ENCODE results near the gene UBR3.
"Not testable (repeated sequence)": the region's sequence is repeated elsewhere in the genome, so short reads cannot be mapped to it uniquely, and the experiment has no call there.

The UBR3 gene, protein sequence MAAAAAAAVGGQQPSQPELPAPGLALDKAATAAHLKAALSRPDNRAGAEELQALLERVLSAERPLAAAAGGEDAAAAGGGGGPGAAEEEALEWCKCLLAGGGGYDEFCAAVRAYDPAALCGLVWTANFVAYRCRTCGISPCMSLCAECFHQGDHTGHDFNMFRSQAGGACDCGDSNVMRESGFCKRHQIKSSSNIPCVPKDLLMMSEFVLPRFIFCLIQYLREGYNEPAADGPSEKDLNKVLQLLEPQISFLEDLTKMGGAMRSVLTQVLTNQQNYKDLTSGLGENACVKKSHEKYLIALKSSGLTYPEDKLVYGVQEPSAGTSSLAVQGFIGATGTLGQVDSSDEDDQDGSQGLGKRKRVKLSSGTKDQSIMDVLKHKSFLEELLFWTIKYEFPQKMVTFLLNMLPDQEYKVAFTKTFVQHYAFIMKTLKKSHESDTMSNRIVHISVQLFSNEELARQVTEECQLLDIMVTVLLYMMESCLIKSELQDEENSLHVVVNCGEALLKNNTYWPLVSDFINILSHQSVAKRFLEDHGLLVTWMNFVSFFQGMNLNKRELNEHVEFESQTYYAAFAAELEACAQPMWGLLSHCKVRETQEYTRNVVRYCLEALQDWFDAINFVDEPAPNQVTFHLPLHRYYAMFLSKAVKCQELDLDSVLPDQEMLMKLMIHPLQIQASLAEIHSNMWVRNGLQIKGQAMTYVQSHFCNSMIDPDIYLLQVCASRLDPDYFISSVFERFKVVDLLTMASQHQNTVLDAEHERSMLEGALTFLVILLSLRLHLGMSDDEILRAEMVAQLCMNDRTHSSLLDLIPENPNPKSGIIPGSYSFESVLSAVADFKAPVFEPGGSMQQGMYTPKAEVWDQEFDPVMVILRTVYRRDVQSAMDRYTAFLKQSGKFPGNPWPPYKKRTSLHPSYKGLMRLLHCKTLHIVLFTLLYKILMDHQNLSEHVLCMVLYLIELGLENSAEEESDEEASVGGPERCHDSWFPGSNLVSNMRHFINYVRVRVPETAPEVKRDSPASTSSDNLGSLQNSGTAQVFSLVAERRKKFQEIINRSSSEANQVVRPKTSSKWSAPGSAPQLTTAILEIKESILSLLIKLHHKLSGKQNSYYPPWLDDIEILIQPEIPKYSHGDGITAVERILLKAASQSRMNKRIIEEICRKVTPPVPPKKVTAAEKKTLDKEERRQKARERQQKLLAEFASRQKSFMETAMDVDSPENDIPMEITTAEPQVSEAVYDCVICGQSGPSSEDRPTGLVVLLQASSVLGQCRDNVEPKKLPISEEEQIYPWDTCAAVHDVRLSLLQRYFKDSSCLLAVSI (N-terminal part only)

DNA sequence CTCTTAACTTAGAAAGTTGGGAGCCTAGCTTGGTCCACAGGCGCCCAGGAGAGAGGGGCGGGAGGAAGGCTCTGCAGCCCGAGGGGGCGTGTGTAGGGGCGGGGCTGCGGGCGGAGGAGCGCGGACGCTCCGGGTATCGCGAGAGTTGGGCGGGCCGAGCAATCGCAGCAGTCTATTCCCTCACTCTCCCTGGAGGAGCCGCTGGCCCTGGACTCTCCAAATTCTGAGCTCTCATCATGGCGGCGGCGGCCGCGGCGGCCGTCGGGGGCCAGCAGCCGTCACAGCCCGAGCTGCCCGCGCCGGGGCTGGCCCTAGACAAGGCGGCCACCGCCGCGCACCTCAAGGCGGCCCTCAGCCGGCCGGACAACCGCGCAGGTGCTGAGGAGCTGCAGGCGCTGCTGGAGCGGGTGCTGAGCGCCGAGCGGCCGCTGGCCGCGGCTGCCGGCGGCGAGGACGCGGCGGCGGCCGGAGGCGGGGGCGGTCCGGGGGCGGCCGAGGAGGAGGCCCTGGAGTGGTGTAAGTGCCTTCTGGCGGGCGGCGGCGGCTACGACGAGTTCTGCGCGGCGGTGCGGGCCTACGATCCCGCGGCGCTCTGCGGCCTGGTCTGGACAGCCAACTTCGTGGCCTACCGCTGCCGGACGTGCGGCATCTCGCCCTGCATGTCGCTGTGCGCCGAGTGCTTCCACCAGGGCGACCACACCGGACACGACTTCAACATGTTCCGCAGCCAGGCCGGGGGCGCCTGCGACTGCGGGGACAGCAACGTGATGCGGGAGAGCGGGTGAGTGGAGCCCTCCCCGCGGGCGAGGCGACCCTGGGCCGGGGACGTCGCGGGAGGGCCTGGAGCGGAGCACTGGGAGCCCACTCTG is at the start of gene UBR3:
UBR3 (plus strand) TSS at position 183 of the 869 bp plus-strand sequence; CDS start at position 237, 54 bp downstream.
- DNase-seq, result peak; percentile 88

DNA sequence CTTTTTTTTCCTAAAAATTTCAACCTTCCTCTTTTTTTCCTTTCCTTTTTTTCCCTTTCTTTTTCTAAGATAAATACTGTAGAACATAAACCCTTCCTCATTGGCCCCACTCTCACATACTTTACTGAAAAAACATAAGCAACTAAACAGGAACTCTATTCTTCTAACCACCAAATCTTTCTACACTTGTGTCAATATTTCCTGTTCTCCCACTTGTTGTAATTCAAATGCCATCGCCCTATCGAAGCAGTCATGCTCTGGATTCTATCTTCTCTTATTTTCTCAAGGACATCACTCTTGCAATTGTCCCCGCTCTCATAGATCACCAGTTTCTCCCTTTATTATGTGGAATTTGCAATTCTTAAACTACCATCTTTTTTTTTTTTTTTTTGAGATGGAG is 48.8 kb upstream of the UBR3 start:
- no peak for DNase-seq

DNA sequence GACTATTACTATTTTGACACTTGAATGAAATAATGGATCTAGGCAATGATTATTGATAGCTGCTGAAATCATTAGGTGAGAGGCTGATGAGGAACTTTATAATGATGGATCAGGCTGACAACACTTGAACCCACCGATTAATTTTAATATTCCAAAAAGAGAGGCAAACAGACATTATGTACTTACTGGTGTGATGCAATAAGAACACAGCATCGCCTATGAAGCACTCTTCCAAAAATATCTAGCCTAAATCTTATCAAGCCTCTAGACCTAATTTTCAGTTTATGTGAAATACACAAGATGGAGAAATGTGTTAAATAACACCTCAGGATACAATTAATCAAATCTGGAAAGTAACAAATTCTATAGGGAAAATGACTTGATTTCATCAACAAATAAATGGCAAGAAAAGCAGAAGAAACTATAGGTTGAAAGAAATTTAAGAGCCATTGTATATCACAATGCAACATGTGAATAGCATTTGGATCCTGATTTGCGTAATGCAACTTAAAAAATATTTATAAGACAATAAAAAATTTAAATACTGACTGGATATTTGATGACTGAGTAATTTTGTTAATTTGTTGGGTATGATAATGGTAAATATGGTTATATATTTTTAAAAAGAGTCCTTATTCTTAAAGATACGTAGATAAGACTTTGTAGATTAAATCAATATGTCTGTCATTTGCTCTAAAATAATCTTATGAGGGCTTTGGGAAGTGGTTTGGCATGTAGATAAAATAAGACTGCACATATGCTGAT is 45.8 kb upstream of the UBR3 start:
- no peak for DNase-seq

DNA sequence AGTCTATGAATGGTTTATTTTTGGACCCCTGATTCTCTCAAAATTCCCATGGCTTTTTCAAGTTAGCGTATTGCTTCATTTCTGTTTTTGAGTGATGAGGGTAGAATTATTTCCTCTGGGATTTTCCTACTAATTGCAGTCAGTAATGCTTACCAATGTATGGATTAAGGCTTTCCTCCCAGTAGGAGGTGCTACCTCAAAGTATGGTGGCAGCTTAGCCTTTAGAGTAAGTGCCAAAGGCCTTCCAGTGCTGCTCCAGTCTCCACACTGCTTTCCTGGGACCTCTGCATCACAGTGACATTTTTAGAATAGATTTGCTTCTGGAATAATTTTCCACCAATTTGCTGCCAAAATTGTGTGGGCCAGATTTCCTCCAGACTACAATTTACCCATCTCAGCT is 44.7 kb upstream of the UBR3 start:
- no peak for DNase-seq

DNA sequence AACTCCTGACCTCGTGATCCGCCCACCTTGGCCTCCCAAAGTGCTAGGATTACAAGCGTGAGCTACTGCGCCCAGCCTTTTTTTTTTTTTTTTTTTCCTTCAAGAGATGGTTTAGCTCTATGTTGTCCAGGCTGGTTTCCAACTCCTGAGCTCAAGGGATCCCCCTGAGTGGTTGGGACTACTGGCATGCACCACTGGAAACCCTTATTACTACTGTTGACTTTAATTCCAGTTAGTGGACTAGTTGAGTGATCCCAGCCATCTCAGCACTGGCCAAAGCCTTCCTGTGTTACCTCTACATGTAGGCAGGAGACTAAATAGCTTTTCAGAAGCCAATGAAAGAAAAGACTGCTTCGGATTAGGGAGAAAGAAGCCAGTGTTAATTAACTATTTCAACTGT is 36.7 kb upstream of the UBR3 start:
- DNase-seq, result no peak

DNA sequence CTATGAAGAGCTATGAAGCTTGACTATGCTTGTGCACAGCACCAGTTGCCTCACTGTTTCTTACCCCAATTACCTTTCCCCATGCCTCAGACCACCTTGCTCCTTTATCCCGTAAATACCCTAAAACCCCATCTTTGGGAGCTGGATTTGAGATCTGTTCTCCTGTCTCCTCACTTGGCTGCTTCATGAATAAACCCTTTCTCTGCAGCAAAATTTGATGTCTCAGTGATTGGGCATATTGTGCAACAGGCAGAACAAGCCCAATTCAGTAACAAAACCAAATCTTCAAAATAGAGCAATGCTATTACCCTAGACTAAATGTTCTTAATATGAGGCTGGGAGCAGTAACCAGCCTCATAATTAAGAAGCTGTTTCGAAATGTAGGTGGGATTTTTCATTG is 32.1 kb upstream of the UBR3 start:
- DNase-seq, result no peak

DNA sequence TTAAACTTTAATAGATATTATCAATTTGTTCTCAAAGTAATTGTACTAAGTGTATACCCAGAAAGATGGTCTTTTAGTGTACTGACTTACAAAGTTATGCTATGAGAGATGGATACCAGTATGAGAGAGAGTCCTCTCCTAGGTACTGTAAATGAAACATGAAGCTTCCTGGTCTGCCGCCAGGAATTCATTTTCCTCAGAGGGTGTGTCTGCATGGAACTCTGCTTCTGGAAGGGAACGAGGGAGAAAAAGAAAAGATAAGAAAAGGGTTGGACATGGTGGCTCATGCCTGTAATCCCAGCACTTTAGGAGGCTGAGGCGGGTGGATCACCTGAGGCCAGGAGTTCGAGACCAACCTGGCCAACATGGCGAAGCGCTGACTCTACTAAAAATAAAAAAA is 30.8 kb upstream of the UBR3 start:
- no peak for DNase-seq

DNA sequence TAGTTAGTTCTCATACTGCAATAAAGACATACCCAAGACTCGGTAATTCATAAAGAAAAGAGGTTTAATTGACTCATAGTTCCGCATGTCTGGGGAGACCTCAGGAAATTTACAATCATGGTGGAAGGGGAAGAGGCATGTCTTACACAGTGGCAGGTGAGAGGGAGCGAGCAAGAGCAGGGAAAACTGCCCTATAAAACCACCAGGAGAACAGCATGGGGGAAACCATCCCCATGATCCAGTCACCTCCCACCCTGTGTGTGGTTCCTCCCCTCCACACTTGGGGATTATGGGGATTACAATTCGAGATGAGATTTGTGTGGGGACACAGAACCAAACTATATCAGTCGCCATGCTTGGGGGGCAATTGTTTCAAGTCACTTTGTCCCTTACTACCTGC is 29.7 kb upstream of the UBR3 start:
- DNase-seq, result no peak

DNA sequence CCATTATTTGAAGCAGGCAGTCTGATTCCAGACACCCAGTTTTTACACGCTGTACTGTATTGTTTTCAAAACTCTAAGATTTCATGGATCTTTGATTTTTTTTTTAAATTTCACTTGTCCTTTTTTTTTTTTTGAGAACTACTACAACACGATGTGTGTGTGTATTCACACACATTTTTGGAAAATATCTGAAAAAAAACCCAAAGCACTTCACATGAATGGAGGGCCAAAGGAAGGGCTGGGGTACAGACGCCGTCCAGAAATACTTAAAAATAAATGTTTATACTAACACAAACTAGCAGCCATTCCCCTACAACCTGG is 28.9 kb upstream of the UBR3 start:
- DNase-seq, result no peak

DNA sequence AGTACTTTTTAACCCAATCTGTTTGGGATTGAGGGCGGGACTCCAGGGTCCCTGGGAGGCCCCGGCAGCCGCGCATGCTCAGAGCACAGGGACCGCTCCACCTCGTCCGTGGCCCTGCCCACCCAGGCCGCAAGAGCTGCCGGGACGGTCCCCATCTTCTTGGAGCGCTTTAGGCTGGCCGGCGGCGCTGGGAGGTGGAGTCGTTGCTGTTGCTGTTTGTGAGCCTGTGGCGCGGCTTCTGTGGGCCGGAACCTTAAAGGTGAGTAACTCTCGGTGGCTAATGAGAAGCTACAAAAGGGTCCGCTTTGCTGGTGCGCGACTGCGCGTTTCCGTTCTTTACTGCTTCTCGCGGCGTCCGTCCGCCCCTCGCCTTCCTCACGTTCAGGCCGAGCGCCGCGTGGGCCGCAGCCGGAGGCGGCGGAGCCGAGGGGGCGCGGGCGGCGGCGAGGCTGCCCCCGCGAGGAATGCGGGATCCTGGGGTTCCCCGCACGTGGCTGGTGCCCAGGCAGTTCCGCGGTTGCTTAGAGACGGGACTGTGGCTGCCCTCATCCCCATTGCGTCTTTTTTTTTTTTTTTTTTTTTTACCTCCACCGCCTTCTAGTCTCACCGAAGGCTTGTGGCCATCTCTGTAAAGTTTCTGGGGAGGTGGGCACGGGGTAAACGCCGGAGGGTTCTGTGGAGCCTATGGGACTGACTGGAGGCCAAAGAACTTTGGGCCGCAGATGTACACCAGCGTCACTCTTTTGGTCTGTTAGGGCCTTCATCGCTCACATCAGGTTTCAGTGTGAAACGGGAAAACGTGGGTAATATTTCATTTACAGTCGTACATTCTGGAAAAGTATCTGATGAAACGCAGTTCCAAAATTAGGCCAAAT is 28.3 kb upstream of the UBR3 start, which contains the start of gene SSB:
SSB (plus strand) TSS at position 154 of the 875 bp plus-strand sequence. CDS start 2,090 bp downstream, outside the sequence.
- peak; percentile 98 for DNase-seq

DNA sequence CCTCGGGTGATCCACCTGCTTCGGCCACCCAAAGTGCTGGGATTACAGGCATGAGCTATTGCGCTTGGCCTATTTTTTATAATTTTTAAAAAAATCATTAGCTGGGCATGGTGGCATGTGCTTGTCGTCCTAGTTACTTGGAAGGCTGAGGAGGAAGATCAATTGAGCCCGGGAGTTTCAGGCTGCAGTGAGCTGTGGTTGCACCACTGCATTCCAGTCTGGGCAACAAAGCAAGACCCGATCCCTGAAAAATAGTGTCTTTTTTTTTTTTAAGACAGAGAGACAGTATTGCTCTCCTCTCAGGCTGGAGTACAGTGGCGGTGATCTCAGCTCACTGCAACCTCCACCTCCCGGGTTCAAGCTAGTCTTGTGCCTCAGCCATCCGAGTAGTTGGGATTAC is 23.8 kb upstream of the UBR3 start:
- DNase-seq, result no peak

DNA sequence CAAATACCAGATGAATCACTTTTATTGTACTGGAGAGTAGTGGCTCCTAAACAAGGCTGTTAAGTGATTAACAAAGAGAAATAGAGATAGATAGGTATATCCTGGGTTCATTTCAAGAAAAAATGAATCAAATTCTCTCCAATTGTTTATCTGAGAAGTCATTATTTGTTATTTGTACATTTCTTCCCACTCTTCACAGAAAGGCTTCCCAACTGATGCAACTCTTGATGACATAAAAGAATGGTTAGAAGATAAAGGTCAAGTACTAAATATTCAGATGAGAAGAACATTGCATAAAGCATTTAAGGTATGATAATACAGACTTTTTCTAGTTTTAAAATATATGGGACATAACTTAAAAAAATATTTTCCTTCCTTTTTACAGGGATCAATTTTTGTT is 20.7 kb upstream of the UBR3 start:
- no peak for DNase-seq

DNA sequence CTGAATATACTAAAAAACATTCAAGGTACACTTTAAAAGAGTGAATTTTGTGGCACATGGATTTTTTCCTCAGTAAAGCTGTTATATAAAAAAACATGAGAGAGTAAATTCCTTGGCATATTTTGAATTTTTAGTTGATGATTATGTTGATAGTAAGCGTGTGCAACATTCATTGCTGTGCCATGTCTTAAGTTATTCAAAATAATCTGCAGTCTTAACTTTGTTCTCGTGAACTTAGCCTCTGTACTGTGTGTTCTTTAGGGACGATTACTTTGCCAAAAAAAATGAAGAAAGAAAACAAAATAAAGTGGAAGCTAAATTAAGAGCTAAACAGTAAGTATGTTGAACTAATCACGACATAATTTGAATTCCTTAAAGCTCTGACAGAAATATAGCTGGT is 19.0 kb upstream of the UBR3 start:
- DNase-seq, result no peak

DNA sequence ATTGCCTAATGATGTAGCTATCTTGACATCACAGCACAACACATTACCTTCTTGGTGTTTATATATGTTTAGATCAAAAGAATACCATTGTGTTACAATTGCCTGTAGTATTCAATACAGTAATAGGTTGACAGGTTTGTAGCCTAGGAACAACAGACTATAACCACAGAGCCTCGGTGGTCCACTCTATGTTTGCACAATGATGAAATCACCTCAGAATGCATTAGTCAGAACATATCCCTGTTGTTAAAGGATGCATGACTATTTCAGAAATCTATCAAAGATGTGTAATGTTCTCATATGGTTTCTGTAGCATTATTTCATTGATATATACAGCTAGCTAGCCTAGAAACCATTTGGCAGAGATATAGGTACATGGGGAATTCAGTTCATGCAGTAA is 11.4 kb upstream of the UBR3 start:
- no peak for DNase-seq

DNA sequence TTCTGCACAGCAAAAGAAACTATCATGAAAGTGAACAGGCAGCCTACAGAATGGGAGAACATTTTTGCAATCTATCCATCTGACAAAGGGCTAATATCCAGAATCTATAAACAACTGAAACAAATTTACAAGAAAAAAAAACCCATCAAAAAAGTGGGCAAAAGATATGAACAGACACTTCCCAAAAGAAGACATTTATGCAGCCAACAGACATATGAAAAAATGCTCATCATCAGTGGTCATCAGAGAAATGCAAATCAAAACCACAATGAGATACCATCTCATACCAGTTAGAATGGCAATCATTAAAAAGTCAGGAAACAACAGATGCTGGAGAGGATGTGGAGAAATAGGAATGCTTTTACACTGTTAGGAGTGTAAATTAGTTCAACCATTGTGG is 10.3 kb upstream of the UBR3 start:
- DNase-seq, result not testable (repeated sequence)

DNA sequence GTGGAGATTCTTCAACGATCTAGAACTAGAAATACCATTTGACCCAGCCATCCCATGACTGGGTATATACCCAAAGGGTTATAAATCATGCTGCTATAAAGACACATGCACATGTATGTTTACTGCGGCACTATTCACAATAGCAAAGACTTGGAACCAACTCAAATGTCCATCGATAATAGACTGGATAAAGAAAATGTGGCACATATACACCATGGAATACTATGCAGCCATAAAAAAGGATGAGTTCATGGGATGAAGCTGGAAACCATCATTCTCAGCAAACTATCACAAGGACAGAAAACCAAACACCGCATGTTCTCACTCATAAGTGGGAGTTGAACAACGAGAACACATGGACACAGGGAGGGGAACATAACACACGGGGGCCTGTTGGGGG is 9.9 kb upstream of the UBR3 start:
- DNase-seq, result not testable (repeated sequence)

DNA sequence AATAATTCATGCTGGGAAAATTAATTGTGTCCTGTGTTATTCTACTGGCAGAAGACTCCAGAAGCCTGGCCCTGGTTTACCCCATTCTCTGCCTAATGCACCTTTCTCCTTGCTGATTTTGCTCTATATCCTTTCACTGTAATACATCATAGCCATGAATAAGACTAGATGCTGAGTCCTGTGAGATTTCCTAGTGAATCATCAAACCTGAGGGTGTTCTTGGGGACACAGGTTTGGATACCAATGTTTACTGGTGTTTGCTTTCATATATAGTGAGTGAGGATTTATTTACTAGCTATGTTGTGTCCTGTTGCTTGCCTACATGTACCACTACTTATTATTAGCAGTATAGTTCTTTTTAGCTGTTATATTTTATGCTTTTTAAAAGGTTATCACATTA is 9.0 kb upstream of the UBR3 start:
- DNase-seq, result no peak

DNA sequence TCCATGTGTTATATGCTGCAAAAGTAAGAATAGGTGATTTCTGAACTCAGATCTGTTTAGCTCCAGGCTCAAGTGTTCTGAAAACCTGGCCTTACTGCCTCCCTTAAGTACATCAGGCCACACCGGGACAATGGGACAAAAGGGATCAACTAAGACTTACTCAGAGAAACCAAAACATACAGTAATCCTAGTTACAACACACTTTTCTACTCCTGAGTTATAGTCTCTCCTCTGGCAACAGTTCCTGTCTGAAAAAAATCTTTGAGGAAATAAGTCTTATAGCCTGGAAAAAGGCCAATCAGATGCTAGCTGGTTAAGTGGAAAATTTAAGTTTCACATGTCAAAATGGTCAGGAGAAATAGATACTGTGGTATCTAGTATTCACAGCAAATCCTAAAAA is 8.1 kb upstream of the UBR3 start:
- no peak for DNase-seq

DNA sequence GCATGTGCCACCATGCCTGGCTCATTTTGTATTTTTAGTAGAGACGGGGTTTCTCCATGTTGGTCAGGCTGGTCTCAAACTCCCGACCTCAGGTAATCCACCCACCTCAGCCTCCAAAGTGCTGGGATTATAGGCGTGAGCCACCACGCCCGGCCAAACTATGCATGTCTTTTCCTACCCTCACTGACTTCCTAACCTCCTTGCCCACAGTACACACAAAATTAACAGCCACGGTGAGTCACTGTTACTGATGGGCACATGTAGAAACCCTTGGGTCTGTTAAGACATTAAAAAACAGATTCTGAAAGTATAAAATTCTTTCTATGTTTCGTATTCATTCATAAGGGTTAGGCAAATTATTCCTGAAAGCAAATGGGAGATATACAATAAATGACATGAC is 7.2 kb upstream of the UBR3 start:
- DNase-seq, result not testable (repeated sequence)

DNA sequence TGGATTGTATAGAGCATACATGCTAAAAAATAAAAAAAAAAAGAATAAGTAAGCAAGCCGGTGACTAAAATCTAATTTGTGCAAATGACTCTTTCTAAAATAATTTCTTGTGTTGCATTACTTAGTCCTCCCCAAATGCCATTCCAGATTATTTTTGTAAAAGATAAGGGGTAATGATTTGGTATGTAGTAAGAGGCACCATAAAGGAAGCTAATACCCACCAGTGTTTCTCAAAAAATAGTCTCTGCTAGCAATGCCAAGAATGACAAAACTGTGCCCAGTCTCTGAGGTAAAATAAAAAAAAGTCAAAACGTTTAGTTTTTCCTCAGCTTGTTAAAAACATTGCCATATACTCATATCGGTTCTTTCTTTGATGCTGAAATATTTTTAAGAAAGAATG is 5.2 kb upstream of the UBR3 start:
- no peak for DNase-seq
